22Rv1 (cell line): ENCODE results near the gene STK10.

Experiments used
- ZFX ChIP-seq: fragments of 450-650 bp; IDR thresholded peaks from 2 replicates; pipeline ENCODE4 v1.6.1; 2017; ENCODE audit warnings: antibody characterized with exemption, borderline replicate concordance
- TF ChIP-seq, protein P1 (sequence below): fragments of 450-650 bp; IDR thresholded peaks from 2 replicates; pipeline ENCODE4 v1.5.1; 2017; ENCODE audit warnings: mild to moderate bottlenecking

DNA sequence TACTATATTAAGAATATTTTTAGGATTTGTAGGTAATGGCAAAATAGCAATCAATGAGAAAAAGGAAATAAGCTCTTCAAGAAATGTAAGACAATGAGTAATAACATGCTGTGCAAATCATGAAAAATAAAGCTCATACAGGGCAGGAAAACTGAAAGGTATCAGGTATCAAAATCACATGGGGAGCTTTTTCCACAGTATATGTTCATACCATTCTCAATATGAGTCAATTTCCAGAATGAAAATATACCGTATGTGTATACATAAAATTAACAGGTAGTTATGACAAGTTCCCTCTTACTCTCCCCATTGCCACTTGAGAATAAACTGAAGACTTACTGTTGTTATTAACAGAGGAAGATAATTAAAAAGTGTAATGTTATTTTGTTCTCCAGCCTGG is 41.9 kb upstream of the STK10 start:
- TF ChIP-seq, protein P1, sequence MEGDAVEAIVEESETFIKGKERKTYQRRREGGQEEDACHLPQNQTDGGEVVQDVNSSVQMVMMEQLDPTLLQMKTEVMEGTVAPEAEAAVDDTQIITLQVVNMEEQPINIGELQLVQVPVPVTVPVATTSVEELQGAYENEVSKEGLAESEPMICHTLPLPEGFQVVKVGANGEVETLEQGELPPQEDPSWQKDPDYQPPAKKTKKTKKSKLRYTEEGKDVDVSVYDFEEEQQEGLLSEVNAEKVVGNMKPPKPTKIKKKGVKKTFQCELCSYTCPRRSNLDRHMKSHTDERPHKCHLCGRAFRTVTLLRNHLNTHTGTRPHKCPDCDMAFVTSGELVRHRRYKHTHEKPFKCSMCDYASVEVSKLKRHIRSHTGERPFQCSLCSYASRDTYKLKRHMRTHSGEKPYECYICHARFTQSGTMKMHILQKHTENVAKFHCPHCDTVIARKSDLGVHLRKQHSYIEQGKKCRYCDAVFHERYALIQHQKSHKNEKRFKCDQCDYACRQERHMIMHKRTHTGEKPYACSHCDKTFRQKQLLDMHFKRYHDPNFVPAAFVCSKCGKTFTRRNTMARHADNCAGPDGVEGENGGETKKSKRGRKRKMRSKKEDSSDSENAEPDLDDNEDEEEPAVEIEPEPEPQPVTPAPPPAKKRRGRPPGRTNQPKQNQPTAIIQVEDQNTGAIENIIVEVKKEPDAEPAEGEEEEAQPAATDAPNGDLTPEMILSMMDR: no peak
- no peak for TF ChIP-seq ZFX
